ENCODE results near the gene FOXL3. TPM values are rescaled to one million over a fixed set of nuclear protein-coding genes. Genes with fewer than 3 reads are reported as not detected.

The FOXL3 gene
- total RNA-seq, 4 donors from 2014 or later = not detected

DNA sequence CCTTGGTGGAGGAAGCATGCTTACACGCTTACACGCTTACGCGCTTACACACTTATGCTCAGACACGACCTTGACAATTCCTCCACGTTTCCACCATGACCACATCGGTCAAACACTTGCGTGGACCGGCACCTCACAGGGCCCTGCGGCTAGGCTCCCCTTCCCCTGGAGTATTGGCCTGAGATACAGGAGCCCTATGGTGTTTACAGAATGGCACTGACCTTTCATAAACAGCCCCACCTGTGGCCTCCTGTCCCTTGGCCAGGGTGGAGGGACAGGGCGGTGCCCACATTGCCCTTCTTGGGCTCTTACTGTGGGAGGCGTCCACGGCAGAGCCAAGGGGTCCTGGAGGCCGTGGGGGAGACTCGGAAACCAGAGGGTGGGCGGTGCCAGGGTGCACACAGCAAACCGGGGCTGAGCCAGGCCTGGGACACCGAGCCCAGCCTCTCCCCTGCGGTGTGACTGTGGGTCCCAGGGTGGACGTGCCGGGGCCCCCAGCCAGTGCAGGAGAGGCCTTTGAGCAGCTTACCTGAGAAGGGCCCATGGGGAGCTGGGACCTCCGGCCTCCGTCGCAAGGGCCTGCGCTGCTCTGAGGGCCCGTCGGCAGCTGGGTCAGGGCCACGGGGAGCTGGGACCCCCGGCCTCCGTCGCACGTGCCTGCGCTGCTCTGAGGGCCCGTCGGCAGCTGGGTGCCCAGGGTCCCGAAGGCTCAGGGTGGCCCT, 44.2 kb upstream of the FOXL3 start:
- Histone ChIP-seq H3K4me1 (peaks cover 0 to 32% (median 4%) of the 10 kb centered on the region in 4 donors), H3K4me3 (no peak overlapping the region), H3K36me3 (peaks cover 0 to 65% (median 0%) of the 10 kb centered on the region in 3 donors), H3K27me3 (no peaks in the 10 kb centered on the region), H3K27ac (peak overlapping the region in 1 of 4 donors; percentile 72), H3K9me3 (no peaks in the 10 kb centered on the region)
- DNase-seq (ENCODE audit: low spot score in 2 of 2) = no peak
- WGBS, 2 donors = 89 to 93% methylated on average over 24 to 27 of the region's 36 CpGs
- no peak for TF ChIP-seq POLR2A (IDR thresholded peaks at IDR 0.05)
- TF ChIP-seq EP300 (IDR thresholded peaks at IDR 0.05) = no peak
- TF ChIP-seq, protein P1, sequence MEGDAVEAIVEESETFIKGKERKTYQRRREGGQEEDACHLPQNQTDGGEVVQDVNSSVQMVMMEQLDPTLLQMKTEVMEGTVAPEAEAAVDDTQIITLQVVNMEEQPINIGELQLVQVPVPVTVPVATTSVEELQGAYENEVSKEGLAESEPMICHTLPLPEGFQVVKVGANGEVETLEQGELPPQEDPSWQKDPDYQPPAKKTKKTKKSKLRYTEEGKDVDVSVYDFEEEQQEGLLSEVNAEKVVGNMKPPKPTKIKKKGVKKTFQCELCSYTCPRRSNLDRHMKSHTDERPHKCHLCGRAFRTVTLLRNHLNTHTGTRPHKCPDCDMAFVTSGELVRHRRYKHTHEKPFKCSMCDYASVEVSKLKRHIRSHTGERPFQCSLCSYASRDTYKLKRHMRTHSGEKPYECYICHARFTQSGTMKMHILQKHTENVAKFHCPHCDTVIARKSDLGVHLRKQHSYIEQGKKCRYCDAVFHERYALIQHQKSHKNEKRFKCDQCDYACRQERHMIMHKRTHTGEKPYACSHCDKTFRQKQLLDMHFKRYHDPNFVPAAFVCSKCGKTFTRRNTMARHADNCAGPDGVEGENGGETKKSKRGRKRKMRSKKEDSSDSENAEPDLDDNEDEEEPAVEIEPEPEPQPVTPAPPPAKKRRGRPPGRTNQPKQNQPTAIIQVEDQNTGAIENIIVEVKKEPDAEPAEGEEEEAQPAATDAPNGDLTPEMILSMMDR (IDR thresholded peaks at IDR 0.05) = no peak

DNA sequence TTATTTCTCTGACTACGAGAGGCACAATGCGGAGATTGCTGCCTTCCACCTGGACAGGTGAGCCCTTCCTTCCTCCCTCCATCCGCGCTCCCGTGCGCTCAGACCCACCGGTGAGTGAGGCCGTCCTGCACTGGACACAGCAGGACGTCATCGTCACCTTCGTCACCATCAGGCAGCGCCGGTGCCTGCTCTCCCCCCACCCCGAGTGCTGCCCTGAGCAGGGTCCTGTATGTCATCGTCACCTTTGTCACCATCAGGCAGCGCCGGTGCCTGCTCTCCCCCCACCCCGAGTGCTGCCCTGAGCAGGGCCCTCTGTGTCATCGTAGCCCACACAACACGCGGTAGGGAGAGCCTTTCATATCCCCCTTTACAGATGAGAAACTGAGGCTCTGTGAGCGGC, 43.5 kb upstream of the FOXL3 start:
- Histone ChIP-seq H3K9me3 (no peaks in the 10 kb centered on the region), H3K27ac (no peak overlapping the region), H3K27me3 (no peaks in the 10 kb centered on the region), H3K36me3 (peaks cover 0 to 72% (median 0%) of the 10 kb centered on the region in 3 donors), H3K4me3 (no peak overlapping the region), H3K4me1 (peaks cover 0 to 25% (median 4%) of the 10 kb centered on the region in 4 donors)
- WGBS, 2 donors = 85 to 92% methylated on average over 22 of the region's 22 CpGs
- DNase-seq (ENCODE audit: low spot score in 2 of 2) = no peak
- TF ChIP-seq EP300 (IDR thresholded peaks at IDR 0.05) (no peak), POLR2A (IDR thresholded peaks at IDR 0.05) (no peak)

DNA sequence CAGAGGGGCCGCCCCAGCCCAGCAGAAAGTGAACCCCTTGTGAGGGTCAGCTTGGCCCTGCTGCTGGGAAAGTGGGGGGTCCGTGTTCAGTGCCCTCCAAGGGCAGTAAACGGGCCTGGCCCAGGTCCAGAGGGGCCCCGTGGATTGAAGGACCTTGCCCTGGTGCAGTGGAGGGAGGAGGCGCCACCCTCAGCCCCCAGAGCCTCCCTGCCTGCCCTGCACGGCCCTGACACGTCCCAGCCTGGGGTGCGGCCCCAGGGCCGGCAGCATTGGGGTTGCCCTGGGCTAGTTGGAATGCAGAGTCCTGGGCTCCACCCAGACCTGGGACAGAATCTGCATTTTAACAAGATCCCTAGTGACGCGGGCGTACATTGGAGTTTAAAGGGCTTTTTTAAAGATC, 42.8 kb upstream of the FOXL3 start:
- no peak for TF ChIP-seq EP300 (IDR thresholded peaks at IDR 0.05)
- TF ChIP-seq, protein P1 (IDR thresholded peaks at IDR 0.05) = no peak
- TF ChIP-seq POLR2A (IDR thresholded peaks at IDR 0.05) = no peak
- no peak for DNase-seq (ENCODE audit: low spot score in 2 of 2)
- H3K36me3 ChIP-seq = peaks cover 0 to 76% (median 0%) of the 10 kb centered on the region in 3 donors
- no peak overlapping the region for H3K4me3 ChIP-seq
- 69 to 71% methylated on average over 8 to 11 of the region's 12 CpGs for WGBS, 2 donors
- no peaks in the 10 kb centered on the region for H3K27me3 ChIP-seq
- no peaks in the 10 kb centered on the region for H3K9me3 ChIP-seq
- H3K27ac ChIP-seq = no peak overlapping the region
- peaks cover 0 to 24% (median 4%) of the 10 kb centered on the region in 4 donors for H3K4me1 ChIP-seq

DNA sequence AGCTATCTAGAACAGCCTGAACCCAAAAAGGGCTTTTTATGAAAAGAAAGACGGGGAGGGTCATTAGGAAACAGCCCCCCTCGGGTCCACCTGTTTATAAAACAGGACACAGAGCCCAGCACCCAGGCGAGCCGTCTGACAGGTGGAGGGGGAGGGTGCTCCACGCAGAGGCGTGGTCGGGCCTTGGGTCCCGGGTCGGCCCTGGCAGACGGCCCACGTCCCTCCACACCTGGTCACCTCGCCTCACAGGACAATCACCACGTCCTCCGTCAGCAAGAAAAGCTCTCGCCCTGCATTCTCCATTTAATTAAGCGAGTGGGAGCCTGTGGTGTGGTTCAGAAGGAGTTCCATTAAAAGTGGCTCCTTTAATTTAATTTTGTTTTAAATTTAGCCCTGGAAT, 42.3 kb upstream of the FOXL3 start:
- Histone ChIP-seq H3K27me3 (no peaks in the 10 kb centered on the region), H3K4me1 (peaks cover 0 to 24% (median 4%) of the 10 kb centered on the region in 4 donors), H3K36me3 (peaks cover 0 to 76% (median 0%) of the 10 kb centered on the region in 3 donors), H3K27ac (no peak overlapping the region), H3K4me3 (no peak overlapping the region), H3K9me3 (no peaks in the 10 kb centered on the region)
- TF ChIP-seq, protein P1 (IDR thresholded peaks at IDR 0.05) = no peak
- 83 to 84% methylated on average over 16 of the region's 16 CpGs for WGBS, 2 donors
- DNase-seq (ENCODE audit: low spot score in 2 of 2) = no peak

DNA sequence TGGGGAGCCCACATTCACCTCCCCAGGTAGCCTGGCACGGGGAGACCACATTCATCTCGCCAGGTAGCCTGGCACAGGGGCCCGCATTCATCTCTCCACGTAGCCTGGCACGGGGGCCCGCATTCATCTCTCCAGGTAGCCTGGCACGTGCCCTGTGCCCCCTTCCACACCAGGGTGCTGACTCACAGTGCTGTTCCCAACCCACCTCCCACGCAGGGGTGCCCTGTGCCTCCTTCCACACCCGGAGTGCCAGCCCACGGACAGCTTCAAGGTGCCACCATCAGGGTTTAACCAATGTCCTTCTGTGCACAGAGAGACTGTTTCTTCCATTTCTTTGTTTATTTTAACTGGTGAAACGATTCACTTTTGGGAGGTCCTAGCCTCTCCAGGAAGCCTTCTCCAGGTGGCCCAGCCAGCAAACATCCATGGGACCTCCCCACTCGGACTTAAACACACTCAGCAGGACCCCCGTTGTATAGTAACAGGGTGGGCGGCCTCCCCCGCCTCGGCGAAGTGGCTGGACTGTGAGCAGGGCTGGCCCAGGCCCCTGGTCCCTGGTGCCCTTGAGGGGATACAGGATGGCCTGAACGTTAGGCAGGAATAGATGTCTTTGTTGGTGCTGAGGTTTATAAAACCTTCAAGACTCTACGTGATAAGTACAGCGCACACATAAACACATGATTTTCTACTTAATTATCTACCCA, 41.1 kb upstream of the FOXL3 start:
- Histone ChIP-seq H3K4me1 (peaks cover 0 to 20% (median 3%) of the 10 kb centered on the region in 4 donors), H3K27me3 (no peaks in the 10 kb centered on the region), H3K36me3 (peaks cover 0 to 88% (median 0%) of the 10 kb centered on the region in 3 donors), H3K9me3 (no peaks in the 10 kb centered on the region), H3K4me3 (no peak overlapping the region), H3K27ac (no peak overlapping the region)
- 83 to 91% methylated on average over 20 of the region's 20 CpGs for WGBS, 2 donors
- no peak for DNase-seq (ENCODE audit: low spot score in 2 of 2)
- TF ChIP-seq, protein P1 (IDR thresholded peaks at IDR 0.05) = no peak
- TF ChIP-seq EP300 (IDR thresholded peaks at IDR 0.05) = no peak
- no peak for TF ChIP-seq POLR2A (IDR thresholded peaks at IDR 0.05)
